ENCODE results near the gene BRF1. TPM values are rescaled to one million over a fixed set of nuclear protein-coding genes. Genes with fewer than 3 reads are reported as not detected.

BRF1 gene
- total RNA-seq, 1 experiment from 2014 or later: 26.4 TPM

GRCh38 chr14:105307052-105307727, 6.4 kb upstream of the BRF1 start:
- Mint-ChIP-seq H3K27me3 (ENCODE audit: low read depth) (peaks cover 24% of the 10 kb centered on the region), H3K27ac (peak overlapping the region; percentile 28), H3K9me3 (no peaks in the 10 kb centered on the region), H3K36me3 (no peaks in the 10 kb centered on the region), H3K4me1 (peaks cover 23% of the 10 kb centered on the region), H3K4me3 (no peak overlapping the region; the same call in 1 of the 2 replicates)
- TF ChIP-seq, protein P1, sequence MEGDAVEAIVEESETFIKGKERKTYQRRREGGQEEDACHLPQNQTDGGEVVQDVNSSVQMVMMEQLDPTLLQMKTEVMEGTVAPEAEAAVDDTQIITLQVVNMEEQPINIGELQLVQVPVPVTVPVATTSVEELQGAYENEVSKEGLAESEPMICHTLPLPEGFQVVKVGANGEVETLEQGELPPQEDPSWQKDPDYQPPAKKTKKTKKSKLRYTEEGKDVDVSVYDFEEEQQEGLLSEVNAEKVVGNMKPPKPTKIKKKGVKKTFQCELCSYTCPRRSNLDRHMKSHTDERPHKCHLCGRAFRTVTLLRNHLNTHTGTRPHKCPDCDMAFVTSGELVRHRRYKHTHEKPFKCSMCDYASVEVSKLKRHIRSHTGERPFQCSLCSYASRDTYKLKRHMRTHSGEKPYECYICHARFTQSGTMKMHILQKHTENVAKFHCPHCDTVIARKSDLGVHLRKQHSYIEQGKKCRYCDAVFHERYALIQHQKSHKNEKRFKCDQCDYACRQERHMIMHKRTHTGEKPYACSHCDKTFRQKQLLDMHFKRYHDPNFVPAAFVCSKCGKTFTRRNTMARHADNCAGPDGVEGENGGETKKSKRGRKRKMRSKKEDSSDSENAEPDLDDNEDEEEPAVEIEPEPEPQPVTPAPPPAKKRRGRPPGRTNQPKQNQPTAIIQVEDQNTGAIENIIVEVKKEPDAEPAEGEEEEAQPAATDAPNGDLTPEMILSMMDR (IDR thresholded peaks at IDR 0.05): no peak
- TF ChIP-seq PRDM15 (CRISPR knock-in tag; IDR thresholded peaks at IDR 0.05) (no peak), ZNF416 (CRISPR knock-in tag; IDR thresholded peaks at IDR 0.05) (no peak), HMGXB4 (CRISPR knock-in tag; IDR thresholded peaks at IDR 0.05) (no peak), HMGA2 (CRISPR knock-in tag; IDR thresholded peaks at IDR 0.05) (no peak), ATF6 (CRISPR knock-in tag; IDR thresholded peaks at IDR 0.05) (no peak), NR1H2 (CRISPR knock-in tag; IDR thresholded peaks at IDR 0.05) (no peak), SOX15 (CRISPR knock-in tag; IDR thresholded peaks at IDR 0.05) (no peak), ZSCAN18 (CRISPR knock-in tag; IDR thresholded peaks at IDR 0.05) (no peak), NFE2L1 (CRISPR knock-in tag; IDR thresholded peaks at IDR 0.05) (no peak), PREB (CRISPR knock-in tag; IDR thresholded peaks at IDR 0.05; ENCODE audit: borderline replicate concordance) (no peak), TEAD1 (CRISPR knock-in tag; IDR thresholded peaks at IDR 0.05) (no peak), CDX4 (CRISPR knock-in tag; IDR thresholded peaks at IDR 0.05; ENCODE audit: borderline replicate concordance) (no peak), NFYB (CRISPR knock-in tag; conservative IDR thresholded peaks at IDR 0.05; ENCODE audit: low read depth) (no peak), ATF3 (CRISPR knock-in tag; conservative IDR thresholded peaks at IDR 0.05) (no peak)
- TF ChIP-seq, protein P2, sequence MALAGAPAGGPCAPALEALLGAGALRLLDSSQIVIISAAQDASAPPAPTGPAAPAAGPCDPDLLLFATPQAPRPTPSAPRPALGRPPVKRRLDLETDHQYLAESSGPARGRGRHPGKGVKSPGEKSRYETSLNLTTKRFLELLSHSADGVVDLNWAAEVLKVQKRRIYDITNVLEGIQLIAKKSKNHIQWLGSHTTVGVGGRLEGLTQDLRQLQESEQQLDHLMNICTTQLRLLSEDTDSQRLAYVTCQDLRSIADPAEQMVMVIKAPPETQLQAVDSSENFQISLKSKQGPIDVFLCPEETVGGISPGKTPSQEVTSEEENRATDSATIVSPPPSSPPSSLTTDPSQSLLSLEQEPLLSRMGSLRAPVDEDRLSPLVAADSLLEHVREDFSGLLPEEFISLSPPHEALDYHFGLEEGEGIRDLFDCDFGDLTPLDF (CRISPR knock-in tag; IDR thresholded peaks at IDR 0.05): no peak
- TF ChIP-seq, protein P3, sequence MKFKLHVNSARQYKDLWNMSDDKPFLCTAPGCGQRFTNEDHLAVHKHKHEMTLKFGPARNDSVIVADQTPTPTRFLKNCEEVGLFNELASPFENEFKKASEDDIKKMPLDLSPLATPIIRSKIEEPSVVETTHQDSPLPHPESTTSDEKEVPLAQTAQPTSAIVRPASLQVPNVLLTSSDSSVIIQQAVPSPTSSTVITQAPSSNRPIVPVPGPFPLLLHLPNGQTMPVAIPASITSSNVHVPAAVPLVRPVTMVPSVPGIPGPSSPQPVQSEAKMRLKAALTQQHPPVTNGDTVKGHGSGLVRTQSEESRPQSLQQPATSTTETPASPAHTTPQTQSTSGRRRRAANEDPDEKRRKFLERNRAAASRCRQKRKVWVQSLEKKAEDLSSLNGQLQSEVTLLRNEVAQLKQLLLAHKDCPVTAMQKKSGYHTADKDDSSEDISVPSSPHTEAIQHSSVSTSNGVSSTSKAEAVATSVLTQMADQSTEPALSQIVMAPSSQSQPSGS (CRISPR knock-in tag; IDR thresholded peaks at IDR 0.05; ENCODE audit: borderline replicate concordance, low read depth): no peak
- TF ChIP-seq, protein P4, sequence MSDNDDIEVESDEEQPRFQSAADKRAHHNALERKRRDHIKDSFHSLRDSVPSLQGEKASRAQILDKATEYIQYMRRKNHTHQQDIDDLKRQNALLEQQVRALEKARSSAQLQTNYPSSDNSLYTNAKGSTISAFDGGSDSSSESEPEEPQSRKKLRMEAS (CRISPR knock-in tag; IDR thresholded peaks at IDR 0.05): no peak
- peak; percentile 77 for ATAC-seq
- ChIA-PET POLR2A (no interaction called here), CTCF (interaction anchor here (1.2 kb wide), 1 partner anchor 45 kb away, joined by 5 read pairs; no protein-coding TSS in a partner anchor)
- no peak for DNase-seq (ENCODE audit: low spot score)

Measured in WTC11 (cell line).